NCI-H2029 treated with DMSO at 0.1 percent for 48 hours (cell line): Measurements from ENCODE around the gene NIPAL3.
"Not testable (repeated sequence)": the region's sequence is repeated elsewhere in the genome, so short reads cannot be mapped to it uniquely, and the experiment has no call there.

ENCODE experiments used
- DNase-seq: peaks from one replicate; lab custom pipeline; 2025; lab: John Stamatoyannopoulos, UW

NIPAL3 gene

GRCh38 chr1:24462128-24462527 is 46.5 kb downstream of the NIPAL3 start:
- DNase-seq, result not testable (repeated sequence)

DNA sequence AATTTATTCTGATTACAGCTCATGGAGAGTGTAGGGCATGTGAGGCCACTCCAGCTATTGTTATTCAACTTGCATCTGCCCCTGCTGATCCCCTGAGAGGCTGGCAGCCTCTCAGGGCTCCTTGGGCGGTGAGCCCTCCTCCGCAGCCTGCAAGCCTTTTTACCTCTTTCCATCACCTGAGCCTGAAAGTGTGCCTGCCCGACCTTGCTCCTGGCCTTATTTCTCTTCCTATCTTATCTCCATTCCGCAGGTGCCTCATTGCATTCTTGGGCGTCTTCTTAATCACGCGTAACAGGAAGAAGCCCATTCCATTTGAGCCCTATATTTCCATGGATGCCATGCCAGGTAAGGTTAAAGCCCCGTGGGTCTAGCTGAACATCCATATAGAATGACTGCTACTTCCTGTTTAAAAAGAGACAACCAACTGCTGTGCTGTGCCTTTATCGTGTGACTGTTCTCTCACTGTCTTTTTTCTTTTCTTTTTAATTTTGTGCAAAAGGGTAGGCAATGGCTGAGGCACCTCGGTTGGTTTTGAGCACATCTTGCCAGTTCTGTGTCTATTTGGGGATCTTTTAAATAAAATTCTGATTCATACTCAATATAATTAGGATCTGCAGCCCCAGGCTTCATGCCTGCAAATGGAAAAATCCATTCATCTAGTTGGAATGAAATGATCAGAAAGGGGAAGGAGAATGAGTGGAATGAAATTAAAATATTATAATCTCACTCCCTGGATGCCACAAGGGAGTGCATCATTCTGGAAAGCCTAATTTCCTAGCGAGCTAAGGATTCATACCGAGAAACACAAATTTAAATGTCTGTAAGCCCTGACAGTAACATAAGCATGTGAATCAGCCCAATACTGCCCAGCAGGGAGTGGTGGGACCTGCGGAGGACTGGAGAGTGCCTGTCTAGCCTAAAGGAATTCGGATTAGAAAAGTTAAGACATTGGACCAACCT is 48.5 kb downstream of the NIPAL3 start:
- no peak for DNase-seq

- DNase-seq, result no peak
Measured at GRCh38 chr1:24465099-24465498, 49.5 kb downstream of the NIPAL3 start.

- no peak for DNase-seq
Measured at GRCh38 chr1:24465638-24466037, 50.0 kb downstream of the NIPAL3 start.

- DNase-seq, result no peak
Measured at GRCh38 chr1:24468685-24469316, 53.2 kb downstream of the NIPAL3 start.

GRCh38 chr1:24470592-24470991 is 55.0 kb downstream of the NIPAL3 start:
- DNase-seq, result no peak

DNA sequence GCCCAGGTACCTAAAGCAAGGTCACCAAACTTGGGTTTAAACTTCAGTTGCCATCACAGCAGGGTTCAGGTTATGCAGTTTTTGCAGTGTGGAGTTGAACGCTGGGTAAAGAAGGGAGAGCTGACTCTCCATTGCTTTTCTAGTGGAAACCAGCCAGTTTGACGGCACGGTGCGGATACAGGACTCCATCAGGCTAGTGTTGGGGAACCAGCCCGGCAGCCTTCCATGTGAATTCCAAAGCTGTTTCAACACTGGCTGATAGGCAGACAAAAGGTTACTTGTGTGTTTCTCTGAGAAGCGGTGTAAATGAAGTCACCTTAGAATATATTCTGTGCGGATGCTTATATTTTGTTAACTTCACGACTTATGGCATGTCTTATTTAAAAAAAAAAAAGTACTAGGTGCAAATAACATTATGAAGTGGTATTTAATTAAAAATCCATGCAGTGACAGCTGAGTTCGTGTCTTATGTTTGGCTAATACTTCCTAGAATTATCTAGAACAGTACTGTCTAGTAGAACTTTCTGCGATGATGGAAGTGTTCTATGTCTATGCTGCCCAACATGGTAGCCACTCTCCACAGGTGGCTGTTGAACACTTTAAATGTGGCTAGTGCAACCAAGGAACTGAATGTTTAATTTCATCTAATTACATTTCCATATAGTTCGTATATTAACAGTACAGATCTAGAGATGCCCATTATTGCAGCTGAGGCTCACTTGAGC is 57.1 kb downstream of the NIPAL3 start:
- no peak for DNase-seq

DNA sequence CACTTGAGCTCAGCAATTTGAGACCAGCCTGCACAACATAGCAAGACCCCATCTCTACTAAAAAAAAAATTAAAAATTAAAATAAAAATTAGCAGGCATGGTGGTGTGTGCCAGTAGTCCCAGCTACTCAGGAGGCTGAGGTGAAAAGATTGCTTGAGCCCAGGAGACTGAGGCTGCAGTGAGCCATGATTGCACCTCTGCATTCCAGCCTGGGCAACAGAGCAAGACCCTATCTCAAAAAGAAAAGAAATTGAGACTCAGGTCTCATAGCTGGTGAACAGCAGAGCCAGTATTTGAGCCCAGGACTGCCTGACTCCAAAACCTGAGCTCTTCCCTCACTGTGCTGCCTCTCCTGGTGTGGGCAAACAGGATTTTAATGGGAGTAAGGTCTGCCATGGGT is 58.6 kb downstream of the NIPAL3 start:
- no peak for DNase-seq

DNA sequence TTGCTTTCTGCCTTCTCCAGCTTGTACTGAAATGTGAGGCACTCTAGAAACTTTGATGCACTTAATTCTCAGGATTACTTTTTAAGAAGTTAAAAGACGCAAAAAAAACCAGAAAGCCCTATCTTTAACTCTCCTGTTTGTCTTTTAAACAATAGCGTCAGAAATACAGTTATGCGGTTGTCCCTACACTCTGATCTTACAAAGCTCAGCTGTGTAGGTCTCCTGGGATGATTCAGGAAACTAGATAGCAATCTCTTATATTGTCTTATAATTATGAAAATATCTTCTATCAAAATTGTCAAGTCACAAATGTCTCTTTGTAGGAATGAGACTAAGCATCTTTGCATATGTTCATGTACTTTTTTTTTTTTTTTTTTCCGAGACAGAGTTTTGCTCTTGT is 60.1 kb downstream of the NIPAL3 start:
- no peak for DNase-seq

DNA sequence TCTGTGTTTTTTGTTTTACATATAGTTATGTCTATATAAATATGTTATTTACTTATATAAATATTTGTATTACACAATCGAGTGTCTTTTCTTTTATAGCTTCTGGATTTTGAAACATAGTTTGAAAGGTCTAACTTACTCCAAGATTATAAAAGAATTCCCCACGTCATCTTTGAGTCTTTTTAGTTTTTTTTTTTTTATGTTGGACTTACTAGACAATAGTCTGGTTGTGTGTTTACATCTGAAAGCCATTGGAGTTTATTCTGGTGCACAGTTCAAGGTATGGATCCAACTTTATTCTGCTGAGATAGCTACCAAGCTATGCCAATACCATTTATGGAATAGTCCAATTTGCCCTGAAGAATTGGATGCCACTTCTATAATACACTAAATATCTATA is 61.0 kb downstream of the NIPAL3 start:
- no peak for DNase-seq

DNA sequence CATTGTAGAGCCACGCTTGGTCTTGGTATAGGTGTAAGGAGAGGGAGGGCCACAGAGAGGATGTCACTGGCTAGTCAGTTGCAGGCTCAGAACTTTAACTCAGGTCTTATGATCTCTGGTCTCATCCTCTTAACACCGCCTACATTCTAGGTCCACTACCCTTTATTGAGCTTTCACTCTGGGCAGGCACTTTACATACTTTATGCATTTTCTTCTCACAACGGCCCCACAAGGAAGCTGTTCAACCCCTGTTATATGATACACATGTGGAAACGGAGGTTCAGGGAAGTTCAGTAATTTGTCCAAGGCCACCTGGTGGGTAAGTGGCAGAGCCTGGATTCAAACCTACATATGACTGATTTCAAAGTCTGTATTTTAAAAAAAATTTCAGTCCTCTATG is 61.7 kb downstream of the NIPAL3 start:
- DNase-seq, result no peak

- no peak for DNase-seq
Measured at GRCh38 chr1:24481101-24481500, 65.5 kb downstream of the NIPAL3 start.

GRCh38 chr1:24481843-24482610 is 66.4 kb downstream of the NIPAL3 start:
- DNase-seq, result no peak

- DNase-seq, result no peak
Measured at GRCh38 chr1:24483441-24483840, 67.8 kb downstream of the NIPAL3 start.

GRCh38 chr1:24484199-24484598 is 68.6 kb downstream of the NIPAL3 start:
- no peak for DNase-seq

DNA sequence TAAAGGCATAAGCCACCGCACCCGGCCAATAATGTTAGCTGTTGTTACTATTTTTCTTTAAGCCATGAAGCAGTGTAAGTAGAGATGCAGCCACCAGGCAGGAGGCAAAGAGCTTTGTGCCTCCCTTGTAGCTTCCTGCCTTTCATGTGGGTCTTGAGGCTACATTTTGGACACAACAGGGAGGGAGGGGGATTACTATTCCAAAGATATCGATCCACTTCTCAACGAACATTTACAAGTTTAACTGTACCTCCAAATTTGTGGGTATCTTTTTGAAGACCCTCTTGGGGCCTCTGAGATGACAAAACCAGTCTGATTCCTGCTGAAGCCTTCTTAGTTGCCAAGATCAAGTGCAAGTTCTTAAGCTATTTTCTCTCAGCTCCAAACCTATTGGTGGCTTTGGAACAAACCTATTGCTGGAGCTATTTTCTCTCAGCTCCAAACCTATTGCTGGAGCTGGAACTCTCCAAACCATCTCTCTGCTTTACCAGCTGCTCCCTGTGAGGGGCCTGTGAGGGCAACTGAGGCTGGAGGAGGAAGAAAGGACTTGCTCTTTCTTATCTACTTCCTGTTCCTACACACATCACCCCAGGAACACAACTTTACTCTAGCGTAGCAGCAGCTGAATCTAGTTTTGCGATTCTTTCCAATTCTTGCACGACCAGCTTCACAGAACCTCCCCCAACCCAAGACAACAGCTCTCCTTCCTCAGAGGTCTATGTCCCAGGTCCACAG is 70.9 kb downstream of the NIPAL3 start:
- no peak for DNase-seq

DNA sequence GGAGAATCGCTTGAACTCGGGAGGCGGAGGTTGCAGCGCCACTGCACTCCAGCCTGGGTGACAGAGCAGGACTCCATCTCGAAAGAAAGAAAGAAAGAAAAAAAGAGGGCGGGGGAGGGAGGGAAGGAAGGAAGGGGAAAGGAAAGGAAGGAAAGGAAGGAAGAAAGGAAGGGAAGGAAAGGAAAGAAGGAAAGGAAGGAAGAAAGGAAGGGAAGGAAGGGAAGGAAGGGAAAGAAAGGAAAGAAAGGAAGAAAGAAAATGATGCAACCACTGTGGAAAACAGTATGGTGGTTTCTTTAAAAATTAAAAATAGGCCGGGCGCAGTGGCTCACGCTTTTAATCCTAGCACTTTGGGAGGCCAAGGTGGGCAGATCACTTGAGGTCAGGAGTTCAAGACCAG is 71.9 kb downstream of the NIPAL3 start:
- DNase-seq, result no peak

DNA sequence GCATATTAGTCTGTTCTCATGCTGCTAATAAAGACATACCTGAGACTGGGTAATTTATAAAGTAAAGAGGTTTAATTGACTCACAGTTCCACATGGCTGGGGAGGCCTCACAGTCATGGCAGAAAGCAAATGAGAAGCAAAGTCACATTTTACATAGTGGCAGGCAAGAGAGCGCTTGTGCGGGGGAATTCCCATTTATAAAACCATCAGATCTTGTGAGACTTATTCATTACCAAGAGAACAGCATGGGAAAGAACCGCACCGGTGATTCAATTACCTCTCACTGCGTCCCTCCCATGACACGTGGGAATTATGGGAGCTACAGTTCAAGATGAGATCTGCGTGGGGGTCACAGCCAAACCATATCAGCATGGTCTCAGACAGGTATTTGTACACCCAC is 72.6 kb downstream of the NIPAL3 start:
- DNase-seq, result not testable (repeated sequence)

GRCh38 chr1:24489674-24490073 is 74.1 kb downstream of the NIPAL3 start:
- DNase-seq, result no peak

DNA sequence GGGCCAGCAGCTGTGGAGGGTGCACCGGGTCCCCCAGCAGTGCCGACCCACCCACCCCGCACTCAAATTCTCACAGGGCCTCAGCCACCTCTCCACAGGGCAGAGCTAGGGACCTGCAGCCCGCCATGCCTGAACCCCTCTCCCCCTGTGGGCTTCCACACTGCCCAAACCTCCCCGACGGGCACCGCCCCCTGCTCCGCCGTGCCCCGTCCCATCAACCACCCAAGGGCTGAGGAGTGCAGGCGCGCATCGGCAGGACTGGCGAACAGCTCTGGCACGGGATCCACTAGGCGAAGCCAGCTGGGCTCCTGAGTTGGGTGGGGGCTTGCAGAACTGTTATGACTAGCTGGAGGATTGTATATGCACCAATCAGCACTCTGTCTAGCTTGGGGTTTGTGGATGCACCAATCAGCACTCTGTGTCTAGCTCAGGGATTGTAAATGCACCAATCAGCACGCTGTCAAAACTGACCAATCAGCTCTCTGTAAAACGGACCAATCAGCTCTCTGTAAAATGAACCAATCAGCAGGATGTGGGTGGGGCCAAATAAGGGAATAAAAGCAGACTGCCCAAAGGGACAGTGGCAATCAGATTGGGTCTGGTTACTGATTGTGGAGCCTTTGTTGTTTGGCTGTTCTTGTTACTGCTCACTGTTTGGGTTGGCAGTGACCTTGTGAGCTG is 74.6 kb downstream of the NIPAL3 start:
- no peak for DNase-seq
